Suprapubic skin (tissue), 4 donors: ENCODE results near the gene CCL26. TPM values are rescaled to one million over a fixed set of nuclear protein-coding genes. Genes with fewer than 3 reads are reported as not detected.

ENCODE experiments used
- DNase-seq, 2 donors: peaks; one replicate each; pipeline ENCODE4 v3.0.0-alpha.2; 2019; ENCODE audit warnings: low spot score in 2 of 2
- H3K27ac ChIP-seq: fragments of 200-600 bp; sonication (generic); one replicate; pipeline ENCODE4 v1.5.1; 2019
- H3K27me3 ChIP-seq: fragments of 200-600 bp; sonication (generic); one replicate; pipeline ENCODE4 v1.5.1; 2019
- H3K36me3 ChIP-seq: fragments of 200-600 bp; sonication (generic); one replicate; pipeline ENCODE4 v1.5.1; 2019
- H3K4me1 ChIP-seq: fragments of 200-600 bp; sonication (generic); one replicate; pipeline ENCODE4 v1.5.1; 2019
- H3K4me3 ChIP-seq: fragments of 200-600 bp; sonication (generic); one replicate; pipeline ENCODE4 v1.5.1; 2019; ENCODE audit warnings: mild to moderate bottlenecking
- H3K9me3 ChIP-seq: fragments of 200-600 bp; sonication (generic); one replicate; pipeline ENCODE4 v1.5.1; 2019
- CTCF ChIP-seq, 2 donors: fragments of 200-600 bp in 1 of 2; fragments of 450-650 bp in 1 of 2; sonication (generic) in 1 of 2; IDR thresholded peaks; one replicate each; pipeline ENCODE4 v1.5.1; 2016 to 2019; ENCODE audit warnings: antibody characterized with exemption in 2 of 2, mild to moderate bottlenecking in 1 of 2, moderate library complexity in 1 of 2
- EP300 ChIP-seq: sonication (generic); formaldehyde crosslinking; IDR thresholded peaks from one replicate; pipeline ENCODE4 v1.6.1; 2017; ENCODE audit warnings: antibody characterized with exemption
- POLR2A ChIP-seq, 2 donors: fragments of 450-650 bp; IDR thresholded peaks; one replicate each; pipeline ENCODE4 v1.6.1; 2017; ENCODE audit warnings: antibody characterized with exemption in 2 of 2, mild to moderate bottlenecking in 2 of 2, moderate library complexity in 2 of 2
- POLR2AphosphoS5 ChIP-seq, 3 donors: sonication (generic); formaldehyde crosslinking; IDR thresholded peaks; one replicate each; pipeline ENCODE4 v1.6.1; 2017; ENCODE audit warnings: antibody characterized with exemption in 3 of 3
- WGBS: methylation state at CpG from one replicate; pipeline ENCODE4 v1.1.5; 2018; 5-methylcytosine and 5-hydroxymethylcytosine counted together
- total RNA-seq, 4 donors: library from RNA; depleted of rRNA; stranded (reverse); fragments of >200 nt; gene quantifications; one replicate each; pipeline ENCODE4 v1.1.0, GENCODE V29; 2016

The CCL26 gene, protein sequence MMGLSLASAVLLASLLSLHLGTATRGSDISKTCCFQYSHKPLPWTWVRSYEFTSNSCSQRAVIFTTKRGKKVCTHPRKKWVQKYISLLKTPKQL
- total RNA-seq = not detected

DNA sequence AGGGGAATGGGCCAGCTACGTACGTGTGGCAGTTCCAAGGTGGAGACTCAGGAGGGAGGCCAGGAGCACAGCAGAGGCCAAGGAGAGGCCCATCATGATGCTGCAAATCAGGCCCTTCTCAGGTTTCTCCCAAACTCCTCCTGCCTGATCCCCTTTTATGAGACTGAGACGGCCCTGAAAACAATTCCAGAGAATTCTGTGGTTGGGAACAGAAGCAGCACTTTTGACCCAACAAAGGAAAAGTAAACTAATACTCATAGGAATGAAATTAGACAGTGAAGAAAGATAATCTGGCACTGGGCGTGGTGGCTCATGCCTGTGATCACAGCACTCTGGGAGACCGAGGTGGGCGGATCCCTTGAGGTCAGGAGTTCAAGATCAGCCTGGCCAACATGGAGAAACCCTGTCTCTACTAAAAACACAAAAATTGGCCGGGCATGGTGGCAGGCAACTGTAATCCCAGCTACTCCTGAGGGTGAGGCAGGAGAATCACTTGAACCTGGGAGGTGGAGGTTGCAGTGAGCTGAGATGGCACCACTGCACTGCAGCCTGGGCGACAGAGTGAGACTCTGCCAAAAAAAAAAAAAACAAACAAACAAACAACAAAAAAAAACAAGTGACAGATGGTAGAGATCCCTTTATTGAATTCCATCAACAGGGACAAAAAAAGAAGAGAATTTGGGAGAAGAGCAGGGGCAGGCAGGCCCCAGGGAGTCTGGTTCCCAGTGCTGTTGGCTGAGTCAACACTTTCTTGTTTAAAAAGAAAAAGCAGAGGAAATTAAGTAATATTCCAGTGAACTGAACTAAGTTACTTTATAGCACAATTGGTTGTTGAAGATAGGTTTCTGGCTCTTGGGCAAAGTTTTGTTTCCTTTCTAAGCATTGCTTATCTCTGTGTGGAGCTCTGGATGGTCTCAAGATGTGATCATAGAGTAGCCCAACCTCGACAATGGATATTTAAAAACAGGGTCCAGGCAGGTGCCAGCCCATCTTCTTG, at the start of gene CCL26:
Gene CCL26, minus strand, starts transcription at position 131 of the 997 bp plus-strand sequence. Its CDS starts 35 bp downstream, at position 96.
- 43% methylated on average over 9 of the region's 9 CpGs for WGBS
- H3K4me3 ChIP-seq = no peak within 1 kb of the TSS
- DNase-seq = peak; percentile 68 to 85
- no peak for TF ChIP-seq EP300
- no peak for TF ChIP-seq CTCF (IDR thresholded peaks at IDR 0.05)
- no peak for TF ChIP-seq POLR2AphosphoS5 (IDR thresholded peaks at IDR 0.05)
- TF ChIP-seq POLR2A (IDR thresholded peaks at IDR 0.05) = no peak
- H3K36me3 ChIP-seq = no peaks in the 10 kb centered on the region
- peaks cover 7% of the 10 kb centered on the region for H3K4me1 ChIP-seq
- H3K9me3 ChIP-seq = no peaks in the 10 kb centered on the region
- no peaks in the 10 kb centered on the region for H3K27me3 ChIP-seq
- H3K27ac ChIP-seq = peak within 1 kb of the TSS; percentile 31

DNA sequence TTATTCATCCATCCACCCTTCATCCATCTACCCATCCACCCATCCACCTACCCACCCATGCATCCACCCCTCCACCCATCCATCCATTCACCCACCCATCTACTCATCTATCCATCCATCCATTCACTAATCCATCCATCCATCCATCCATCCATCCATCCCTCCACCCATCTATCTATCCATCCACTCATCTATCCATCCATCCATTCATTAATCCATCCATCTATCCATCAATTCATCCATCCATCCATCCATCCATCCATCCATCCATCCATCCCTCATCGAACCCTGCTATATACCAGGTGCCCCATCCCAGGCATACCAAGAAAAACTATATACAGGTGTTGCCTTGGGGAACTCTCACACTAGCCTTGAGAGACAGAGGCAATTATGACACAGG, 48.7 kb upstream of the CCL26 start:
- TF ChIP-seq EP300 (no peak), CTCF (IDR thresholded peaks at IDR 0.05) (no peak), POLR2A (IDR thresholded peaks at IDR 0.05) (no peak), POLR2AphosphoS5 (IDR thresholded peaks at IDR 0.05) (no peak)
- Histone ChIP-seq H3K9me3 (no peaks in the 10 kb centered on the region), H3K27ac (no peak overlapping the region), H3K27me3 (peaks cover 3% of the 10 kb centered on the region), H3K36me3 (no peaks in the 10 kb centered on the region), H3K4me3 (no peak overlapping the region), H3K4me1 (no peaks in the 10 kb centered on the region)
- DNase-seq = no peak
- 93% methylated on average over 1 of the region's 1 CpG for WGBS

GRCh38 chr7:75819711-75820110, 47.7 kb upstream of the CCL26 start:
- Histone ChIP-seq H3K9me3 (no peaks in the 10 kb centered on the region), H3K4me3 (no peak overlapping the region), H3K4me1 (peaks cover 3% of the 10 kb centered on the region), H3K36me3 (no peaks in the 10 kb centered on the region), H3K27me3 (peaks cover 3% of the 10 kb centered on the region), H3K27ac (no peak overlapping the region)
- no peak for TF ChIP-seq POLR2A (IDR thresholded peaks at IDR 0.05)
- DNase-seq = no peak
- WGBS = 79% methylated on average over 2 of the region's 2 CpGs

- DNase-seq = no peak
- Histone ChIP-seq H3K4me1 (peaks cover 3% of the 10 kb centered on the region), H3K27me3 (peaks cover 3% of the 10 kb centered on the region), H3K27ac (no peak overlapping the region), H3K9me3 (no peaks in the 10 kb centered on the region), H3K36me3 (no peaks in the 10 kb centered on the region), H3K4me3 (no peak overlapping the region)
- WGBS = 89% methylated on average over 5 of the region's 5 CpGs
- TF ChIP-seq POLR2A (IDR thresholded peaks at IDR 0.05) (no peak), EP300 (no peak), CTCF (IDR thresholded peaks at IDR 0.05) (no peak), POLR2AphosphoS5 (IDR thresholded peaks at IDR 0.05) (no peak)
Observed at GRCh38 chr7:75818472-75818871, 46.5 kb upstream of the CCL26 start.

- Histone ChIP-seq H3K9me3 (no peaks in the 10 kb centered on the region), H3K4me1 (peaks cover 3% of the 10 kb centered on the region), H3K4me3 (no peak overlapping the region), H3K36me3 (no peaks in the 10 kb centered on the region), H3K27ac (no peak overlapping the region), H3K27me3 (peaks cover 3% of the 10 kb centered on the region)
- DNase-seq = no peak
- 68% methylated on average over 6 of the region's 6 CpGs for WGBS
- TF ChIP-seq POLR2A (IDR thresholded peaks at IDR 0.05) = no peak
- no peak for TF ChIP-seq CTCF (IDR thresholded peaks at IDR 0.05)
- no peak for TF ChIP-seq EP300
- TF ChIP-seq POLR2AphosphoS5 (IDR thresholded peaks at IDR 0.05) = no peak
Observed at GRCh38 chr7:75817116-75817515, 45.1 kb upstream of the CCL26 start.
